Measurements from ENCODE around the gene SH3RF2.
A peak's percentile ranks its signal among the peaks of the same experiment; 100 is the strongest.
"Not testable (repeated sequence)": the region's sequence is repeated elsewhere in the genome, so short reads cannot be mapped to it uniquely, and the experiment has no call there.

SH3RF2 gene

DNA sequence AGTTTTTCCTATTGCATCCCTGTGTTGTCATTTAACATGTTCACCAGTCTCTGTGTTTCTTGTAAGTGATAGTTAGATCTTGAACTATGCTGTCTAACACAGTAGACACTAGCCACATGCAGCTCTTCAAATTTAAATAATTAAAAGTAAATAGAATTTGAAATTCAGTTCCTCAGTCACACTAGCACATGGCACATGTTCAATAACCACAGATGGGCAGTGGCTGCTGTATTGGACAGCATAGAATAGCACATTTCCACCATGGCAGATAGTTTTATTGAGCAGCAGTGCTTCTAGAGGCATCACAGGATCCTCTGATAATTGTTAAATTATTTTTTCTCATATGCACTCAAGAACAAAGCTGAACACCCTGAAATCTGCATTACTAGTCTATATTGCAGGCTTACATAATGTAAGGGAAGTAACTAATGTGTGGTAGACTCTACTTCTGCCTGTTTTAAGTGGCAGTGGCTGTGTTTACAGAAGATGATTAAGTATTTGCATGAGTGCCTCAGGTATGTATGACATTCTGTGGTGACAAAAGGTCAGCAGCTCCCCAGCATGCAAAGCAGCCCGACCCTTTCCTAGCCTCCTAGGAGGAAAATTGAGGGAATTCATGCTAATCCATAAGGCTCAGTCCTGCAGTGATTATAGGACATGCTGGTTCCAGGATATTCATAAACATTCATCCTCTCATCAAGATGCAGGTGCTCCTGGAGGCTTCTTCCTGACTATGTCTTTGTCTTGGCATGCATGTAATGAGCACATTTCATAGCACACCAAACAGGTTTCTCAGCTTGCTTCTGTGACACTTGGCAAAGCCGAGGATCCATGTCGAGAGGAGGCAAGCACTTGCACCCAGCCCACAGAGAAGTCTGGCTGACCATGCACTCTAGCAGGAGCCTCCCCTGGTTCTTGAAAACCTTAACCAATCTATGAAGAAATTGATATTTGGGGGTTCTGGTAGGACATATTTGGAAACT lies 45.5 kb downstream of the SH3RF2 start:
- DNase-seq, result no peak

DNA sequence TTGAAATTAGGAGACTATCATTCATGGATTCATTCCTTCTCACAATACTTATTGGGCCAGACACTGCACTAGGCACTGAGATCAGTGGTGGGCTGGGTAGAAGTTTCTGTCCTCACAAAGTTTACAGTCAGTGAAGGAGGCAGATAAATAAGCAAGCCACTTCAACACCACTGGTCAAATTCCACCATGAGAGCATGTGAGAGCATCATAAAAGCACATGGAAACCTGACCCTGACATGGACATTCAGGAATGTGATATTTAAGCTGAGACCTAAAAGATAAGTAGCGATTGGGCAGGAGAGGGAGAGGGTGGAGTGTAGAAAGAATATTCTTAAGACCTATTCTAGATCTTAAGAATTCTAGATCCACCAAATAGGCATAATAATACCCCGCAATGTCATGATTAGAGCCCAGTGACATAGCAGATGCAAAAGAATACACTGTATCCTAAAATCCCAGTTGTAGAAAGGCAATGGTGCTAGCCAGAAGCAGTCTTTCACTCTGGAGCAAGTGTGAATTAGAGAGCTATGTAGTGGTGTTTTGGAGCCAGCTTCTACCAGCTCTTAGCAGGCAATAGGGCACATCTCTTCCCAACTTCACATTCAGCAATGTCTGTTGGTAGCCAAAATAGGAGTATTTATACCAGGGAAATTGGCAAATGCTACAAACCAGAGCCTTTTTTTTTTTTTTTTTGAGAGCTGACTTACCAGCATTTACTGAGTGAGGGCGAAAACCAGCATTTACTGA lies 46.4 kb downstream of the SH3RF2 start:
- DNase-seq, result no peak

DNA sequence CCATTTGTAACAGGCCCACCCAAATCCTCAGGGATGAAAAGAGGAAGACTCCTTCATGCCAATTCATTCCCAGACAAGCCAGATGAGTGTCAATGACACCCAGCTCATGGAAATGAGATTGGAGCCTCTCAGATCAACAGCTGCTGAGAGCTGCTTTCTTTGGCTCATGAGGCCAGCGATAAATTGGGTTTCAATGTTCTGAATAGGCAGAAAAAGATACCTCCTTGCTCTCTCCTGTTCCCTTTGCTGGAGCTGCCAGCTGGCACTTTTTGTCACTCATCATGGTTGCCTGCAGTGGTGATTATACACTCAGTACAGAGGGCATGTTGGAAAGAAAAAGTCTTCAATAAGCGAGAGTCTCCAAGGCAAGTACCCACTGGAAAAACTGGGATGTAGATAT lies 47.1 kb downstream of the SH3RF2 start:
- no peak for DNase-seq

DNA sequence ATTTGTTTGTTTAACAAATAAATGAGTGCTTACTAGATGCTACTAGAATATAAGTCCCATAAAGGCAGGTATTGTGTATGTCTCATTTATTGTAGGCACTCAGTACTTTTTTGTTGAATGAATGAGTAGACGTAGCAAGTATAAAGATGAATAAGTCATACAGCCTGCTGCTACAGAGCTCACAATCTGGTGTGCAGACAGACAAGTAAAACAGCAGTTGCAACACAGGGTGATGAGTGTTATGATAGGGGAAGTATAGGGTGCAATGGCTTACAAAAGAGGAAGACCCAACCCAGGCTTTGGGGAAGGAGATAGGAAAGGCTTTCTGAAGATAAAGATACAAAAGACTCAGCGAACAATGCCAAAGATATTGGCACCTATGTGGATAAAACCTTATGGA lies 47.7 kb downstream of the SH3RF2 start:
- peak in 1 of 2 donors; percentile 20 for DNase-seq

DNA sequence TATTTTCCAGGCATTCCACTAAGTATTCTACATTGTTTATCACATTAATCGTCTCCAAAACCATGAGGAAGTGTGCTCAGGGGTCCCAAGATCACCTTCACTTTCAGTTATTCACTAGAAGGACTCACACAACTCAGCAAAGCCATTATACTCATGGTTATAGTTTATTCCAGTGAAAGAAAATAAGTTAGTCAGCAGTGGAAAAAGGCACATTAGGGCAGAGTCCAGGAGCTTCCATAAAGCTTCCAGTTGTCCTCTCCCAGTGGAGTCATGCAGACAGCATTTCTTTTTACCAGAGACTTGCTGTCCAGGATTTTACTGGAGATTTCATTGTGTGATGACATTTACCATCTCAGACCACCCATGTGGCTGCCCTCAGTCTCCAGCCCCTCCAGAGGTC lies 51.5 kb downstream of the SH3RF2 start:
- no peak for DNase-seq

DNA sequence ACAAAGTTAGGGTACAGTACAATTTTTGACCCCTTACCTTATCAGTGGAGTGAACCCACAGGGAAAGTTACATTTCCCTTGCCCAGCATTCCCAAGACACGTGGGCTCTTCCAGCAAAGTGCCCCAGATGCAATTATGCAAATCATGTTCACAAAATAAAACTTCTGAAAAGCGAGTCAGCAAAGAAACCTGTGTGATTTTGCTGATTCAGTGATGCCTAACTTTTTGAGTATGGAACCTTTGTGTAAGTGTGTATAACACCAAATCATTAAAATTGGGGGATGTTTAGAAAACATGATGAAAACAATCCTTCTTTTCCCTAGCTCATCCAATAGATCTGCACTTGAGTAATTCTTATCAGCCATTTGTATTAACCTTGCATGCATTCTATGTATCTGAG lies 52.6 kb downstream of the SH3RF2 start:
- DNase-seq, result no peak

DNA sequence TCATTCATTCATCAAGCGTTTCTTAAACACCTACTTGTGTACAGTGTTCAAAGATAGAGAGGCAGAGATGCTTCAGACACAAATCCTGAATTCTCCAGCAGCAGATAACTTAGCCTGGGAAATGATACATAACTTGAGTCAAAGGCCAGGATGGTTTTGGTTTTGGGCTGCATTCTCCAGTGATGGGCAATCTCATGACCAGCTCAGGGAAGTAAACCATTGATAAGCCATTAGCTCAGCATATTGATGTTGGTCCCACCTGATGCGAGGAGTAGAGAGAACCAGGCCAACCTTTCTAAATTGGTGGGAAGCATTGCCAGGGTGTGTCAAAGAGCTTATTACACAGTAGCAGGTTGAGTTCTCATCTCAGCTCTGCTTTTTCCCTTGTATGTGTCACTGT lies 53.0 kb downstream of the SH3RF2 start:
- no peak for DNase-seq

DNA sequence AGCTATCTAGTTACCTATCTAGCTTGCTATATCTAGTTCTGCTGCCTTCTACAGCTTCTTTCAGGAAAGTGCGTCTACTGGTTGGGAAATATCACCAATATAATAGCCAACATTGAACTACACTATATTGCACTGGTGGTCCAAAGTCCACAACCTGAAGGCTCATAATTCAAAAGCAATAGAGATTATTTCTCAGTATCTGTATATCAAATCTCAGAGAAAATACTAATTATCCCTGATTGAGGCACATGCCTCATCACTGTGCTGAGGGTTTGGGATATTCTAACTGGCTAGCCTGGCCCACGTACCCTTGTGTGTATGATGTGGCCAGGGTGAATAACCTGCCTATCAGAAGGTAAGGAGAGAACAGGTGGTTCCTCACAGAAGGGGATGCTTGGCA lies 53.8 kb downstream of the SH3RF2 start:
- DNase-seq, result no peak

DNA sequence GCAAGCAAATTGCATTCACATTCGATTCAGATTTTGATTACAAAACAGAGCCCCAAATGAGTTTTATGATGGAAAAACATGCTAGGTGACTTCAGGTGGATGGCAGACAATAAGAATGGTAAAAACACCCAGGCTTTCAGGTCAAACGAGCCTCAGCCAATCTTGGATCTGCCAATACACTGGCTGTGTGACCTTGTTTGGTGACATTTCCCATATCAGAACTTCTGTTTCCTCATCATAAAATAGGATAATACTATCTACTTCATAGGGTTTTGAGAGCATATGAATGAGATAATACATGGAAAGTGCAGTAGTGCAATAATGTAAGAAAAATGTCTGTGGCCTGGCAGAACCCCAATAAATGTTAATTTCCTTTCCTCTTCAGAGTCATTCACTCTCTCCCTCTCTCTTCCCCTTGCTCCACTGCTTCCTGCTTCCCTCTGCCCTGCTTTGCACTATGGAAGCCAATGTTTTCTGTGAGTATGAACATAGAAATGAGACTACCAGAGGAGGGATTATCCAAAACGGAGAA lies 54.7 kb downstream of the SH3RF2 start:
- DNase-seq, result no peak

DNA sequence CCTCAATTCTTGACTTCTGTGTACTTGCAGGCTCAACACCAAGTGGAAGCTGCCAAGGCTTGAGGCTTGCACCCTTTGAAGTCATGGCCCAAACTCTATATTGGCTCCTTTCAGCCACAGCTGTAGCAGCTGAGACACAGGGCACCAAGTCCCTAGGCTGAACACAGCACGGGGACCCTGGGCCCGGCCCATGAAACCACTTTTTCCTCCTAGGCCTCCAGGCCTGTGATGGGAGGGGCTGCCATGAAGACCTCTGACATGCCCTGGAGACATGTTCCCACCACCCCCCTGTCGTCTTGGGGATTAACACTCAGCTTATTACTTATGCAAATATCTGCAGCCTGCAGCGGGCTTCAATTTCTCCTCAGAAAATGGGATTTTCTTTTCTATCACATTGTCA lies 57.2 kb downstream of the SH3RF2 start:
- not testable (repeated sequence) for DNase-seq

DNA sequence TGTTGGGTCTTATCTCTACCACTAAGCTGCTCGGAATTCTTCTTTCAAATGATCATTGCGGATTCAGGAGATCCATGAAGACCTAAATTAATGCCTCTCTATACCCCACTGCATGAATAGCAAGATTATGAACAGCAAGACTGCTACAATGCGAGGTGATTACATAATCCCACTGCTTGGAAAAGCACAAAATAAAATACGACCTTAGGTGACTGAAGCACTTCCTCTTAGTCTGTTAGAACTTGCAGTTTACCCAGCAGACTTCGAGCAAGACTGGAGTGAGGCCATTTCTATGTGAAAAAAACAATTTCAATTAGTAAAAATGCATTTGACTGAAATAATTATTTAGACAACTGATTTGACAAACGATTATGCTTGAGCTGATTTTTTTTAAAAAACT lies 59.8 kb downstream of the SH3RF2 start:
- DNase-seq, result no peak

DNA sequence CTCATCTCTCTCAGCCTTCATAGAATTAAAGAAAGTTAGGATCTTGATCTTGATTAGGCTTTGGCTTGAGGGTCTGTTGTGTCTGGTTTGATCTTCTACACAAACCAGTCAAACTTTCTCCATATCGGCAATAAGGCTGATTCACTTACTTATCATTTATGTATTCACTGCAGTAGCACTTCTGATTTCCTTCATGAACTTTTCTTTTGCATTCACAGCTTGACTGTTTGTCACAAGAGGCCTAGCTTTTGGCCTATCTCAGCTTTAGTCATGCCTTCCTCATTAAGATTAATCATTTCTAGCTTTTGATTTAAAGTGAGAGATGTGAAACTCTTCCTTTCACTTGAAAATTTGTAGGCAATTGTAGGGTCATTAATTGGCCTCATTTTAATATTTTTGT lies 62.8 kb downstream of the SH3RF2 start:
- no peak for DNase-seq

DNA sequence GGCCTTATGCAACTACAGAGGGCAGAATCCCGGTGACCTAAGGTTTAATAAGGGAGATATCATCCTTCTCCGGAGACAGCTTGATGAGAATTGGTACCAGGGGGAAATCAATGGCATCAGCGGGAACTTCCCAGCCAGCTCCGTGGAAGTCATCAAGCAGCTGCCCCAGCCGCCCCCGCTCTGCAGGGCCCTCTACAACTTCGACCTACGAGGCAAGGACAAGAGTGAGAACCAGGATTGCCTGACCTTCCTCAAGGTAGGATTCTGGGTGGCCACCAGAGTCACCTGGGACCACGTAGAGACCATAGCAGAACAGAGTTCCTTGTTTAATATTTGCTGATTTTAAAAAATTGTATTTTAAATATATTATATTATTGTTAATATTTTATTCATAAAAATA lies 63.7 kb downstream of the SH3RF2 start:
- DNase-seq, result no peak

DNA sequence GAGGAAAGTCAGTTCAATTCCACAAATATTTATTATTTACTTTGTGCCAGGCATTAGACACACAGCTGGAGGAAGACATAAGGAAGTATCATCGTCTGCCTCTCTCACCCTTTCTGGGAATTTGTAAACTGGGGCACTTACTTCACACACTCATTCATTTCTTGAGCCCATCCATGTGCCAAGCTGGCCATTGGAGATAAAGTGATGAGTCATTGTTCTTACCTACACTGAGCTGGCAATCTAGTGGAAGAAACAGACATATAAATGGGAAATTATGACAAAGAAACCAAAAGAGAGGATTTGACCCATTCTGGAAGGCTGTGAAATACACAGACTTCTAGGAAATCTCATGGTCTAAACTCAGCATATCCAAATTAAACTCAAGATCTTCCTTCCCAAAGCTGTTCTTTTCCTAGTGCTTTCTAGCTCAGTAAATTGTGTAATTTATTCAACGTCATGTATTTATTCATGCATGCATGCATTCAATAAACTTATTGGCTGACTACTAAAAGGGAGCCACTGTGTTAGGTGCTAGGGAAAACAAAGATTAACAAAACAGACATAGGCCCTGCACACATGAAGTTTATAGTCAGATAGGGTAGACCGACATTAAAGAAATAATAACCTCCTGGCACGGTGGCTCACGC lies 65.3 kb downstream of the SH3RF2 start:
- no peak for DNase-seq

DNA sequence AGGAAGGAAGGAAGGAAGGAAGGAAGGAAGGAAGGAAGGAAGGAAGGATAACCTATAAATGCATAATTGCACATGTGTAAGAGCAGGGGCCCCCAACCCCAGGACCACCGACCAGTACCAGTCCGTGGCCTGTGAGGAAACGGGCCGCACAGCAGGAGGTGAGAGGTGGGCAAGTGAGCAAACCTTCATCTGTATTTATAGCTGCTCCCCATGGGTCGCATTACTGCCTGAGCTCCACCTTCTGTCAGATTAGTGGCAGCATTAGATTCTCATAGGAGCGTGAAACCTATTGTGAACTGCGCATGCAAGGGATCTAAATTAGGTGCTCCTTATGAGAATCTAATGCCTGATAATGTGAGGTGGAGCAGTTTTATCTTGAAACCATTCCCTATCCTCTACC lies 66.1 kb downstream of the SH3RF2 start:
- DNase-seq, result no peak

DNA sequence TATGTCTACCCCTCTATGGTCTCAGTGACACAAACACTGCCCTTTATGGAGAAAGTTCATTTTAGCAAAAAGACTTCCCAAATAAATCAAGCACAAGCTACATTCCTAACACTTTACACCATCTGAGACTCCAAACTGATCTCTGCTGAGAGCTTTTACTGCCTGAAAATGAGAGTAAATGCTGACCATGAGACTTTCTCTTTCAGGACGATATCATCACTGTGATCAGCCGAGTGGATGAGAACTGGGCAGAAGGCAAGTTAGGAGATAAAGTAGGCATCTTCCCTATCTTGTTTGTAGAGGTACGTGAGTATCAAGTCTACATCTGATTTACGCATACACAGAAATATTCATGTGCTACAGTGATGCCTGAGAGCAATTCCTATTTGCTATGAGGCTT lies 67.5 kb downstream of the SH3RF2 start:
- DNase-seq, result no peak

DNA sequence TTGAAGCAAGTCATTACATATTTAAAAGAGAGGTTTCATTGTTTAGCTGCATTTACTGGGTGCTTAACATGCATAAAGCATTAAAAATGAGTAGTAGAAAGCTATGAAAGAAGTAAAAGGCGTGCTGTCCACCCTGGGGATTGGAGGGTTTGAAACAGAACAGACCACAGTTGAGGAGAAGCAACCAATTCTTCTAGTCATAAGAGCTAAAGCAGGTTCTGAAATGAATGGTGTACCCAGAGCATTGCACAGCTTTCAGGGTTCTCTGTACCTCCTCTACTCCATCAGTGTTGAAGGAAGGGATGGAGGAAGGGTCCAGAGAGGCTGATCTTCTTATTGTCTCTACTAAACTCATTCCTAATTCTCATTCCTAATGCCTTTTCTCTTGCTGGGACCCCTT lies 68.9 kb downstream of the SH3RF2 start:
- DNase-seq, result no peak

DNA sequence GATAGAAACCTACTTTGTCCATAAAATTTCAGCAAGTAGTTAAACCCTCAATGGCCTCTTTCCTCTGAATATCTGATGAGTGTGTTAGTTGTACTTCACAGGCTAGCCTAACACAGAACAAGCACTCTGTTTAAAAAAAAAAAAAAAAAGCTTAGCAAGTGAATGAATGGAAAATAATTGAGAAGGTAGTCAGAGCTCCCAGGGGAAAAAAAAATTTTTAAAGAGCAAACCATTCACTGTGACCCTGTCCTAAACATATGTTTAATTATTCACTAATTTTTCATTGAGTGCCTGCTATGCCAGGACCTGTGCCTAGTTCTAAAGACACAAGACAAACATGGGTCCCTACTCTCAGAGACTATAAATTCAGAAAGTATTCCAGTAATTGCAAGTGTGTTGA lies 69.3 kb downstream of the SH3RF2 start:
- no peak for DNase-seq

DNA sequence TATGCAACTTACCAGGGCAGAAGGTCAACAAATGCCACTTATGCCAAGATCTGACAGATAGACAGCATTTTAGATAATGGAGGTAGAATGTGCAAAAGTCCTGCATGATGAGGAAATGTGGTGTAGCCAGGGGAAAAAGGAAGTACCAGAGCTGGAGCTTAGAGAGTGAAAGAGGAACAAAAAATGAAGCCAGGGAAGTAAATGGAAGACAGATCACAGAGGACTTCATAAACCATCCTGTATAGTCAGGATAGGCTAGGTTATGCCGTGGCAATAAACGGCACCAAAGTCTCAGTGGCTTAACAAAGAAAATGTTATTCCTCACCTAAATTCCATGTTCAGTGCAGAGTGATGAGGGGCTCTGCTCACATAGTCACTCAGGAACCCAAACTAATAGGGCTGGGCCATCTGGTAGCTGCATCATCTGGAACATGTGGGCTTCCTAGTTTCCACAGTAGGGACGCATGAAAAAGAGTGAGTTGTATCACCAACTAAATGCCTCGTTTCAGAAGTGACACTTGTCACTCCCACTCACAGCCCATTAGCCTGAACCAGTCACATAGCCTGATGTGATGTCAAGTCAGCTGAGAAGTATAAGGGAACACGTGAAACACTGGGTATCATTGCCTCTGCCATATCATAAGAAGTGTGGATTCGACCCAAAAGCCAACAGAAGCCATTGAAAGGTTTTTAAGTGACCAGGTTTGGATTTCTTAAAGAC lies 70.3 kb downstream of the SH3RF2 start:
- DNase-seq, result no peak

DNA sequence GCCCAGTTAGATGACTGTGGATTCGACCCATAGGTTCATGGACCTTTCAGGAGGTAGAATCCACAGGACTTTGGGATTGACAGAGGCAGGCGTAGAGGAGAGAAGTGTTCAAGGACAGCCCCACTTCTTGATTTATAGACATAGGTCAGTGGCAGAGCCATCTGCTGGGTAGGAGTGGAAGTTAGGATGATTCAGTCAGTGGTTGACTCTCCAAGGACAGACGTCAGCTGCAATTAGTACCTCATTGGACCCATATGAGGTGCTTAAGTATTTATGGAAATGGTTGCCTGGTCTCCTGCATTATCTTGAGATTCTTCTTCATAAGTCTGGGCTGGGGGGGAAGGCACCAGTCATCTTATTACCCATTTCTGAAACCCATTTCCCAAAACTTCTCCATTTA lies 70.9 kb downstream of the SH3RF2 start:
- DNase-seq, result no peak

DNA sequence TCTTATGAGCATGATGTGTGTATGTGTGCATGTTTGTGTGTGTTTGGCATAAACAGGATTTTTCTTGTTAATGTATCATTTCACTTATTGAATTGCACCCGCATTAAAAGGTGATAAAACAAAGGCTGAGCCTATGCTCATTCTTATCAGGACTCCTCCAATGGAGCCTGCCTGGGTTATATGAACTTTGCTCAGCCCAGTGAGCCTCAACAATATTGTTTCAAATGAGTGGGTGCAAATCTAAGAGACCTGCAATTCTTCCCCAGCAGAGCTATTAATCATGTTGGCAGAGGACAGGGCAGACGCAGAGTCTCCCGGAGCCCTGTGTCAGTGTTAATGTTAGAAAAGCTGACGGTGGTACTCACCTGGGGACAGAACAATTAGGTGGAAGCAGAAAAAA lies 71.6 kb downstream of the SH3RF2 start:
- DNase-seq, result no peak

DNA sequence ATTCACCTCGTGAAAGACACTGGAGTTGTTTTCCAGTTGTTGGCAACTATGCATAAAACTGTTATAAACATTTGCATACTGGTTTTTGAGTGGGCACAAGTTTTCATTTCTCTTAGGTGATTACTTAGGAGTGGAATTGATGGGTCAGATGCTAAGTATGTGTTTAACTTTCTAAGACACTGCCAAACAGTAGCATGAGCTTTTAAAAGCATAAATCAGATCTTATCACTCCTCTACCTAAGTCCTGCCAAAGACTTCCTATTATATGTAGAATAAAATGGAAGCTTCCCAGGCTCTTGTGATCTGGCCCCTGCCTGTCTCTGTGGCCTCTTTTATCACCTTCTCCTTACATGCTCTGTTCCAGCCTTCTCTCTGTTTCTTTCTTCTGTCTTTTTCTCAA lies 72.6 kb downstream of the SH3RF2 start:
- DNase-seq, result no peak

DNA sequence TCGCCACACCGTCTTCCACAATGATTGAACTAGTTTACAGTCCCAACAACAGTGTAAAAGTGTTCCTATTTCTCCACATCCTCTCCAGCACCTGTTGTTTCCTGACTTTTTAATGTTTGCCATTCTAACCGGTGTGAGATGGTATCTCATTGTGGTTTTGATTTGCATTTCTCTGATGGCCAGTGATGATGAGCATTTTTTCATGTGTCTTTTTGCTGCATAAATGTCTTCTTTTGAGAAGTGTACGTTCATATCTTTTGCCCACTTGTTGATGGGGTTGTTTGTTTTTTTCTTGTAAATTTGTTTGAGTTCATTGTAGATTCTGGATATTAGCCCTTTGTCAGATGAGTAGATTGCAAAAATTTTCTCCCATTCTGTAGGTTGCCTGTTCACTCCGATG lies 74.1 kb downstream of the SH3RF2 start:
- DNase-seq, result not testable (repeated sequence)
